Putamen (tissue), 1 donor: ENCODE data around the gene VWF.
"Not testable (repeated sequence)": the region's sequence is repeated elsewhere in the genome, so short reads cannot be mapped to it uniquely, and the experiment has no call there.

Experiments used
- DNase-seq: peaks from one replicate; pipeline ENCODE4 v3.0.0-alpha.2; 2016; ENCODE audit warnings: low spot score

Gene VWF

DNA sequence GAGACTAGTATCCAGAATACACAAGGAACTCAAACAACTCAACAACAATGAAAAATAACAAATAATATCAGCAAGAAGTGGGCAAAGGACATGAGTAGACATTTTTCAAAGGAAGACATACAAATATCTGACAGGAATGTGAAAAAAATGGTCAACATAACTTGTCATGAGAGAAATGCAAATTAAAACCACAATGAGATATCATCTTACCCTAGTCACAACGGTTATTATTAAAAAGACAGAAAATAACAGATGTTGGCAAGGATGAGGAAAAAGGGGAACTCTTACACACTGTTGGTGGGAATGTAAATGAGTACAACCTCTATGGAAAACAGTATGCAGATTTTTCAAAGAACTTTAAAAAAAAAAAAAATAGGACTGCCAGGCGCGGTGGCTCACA, 20.4 kb downstream of the VWF start:
- no peak for DNase-seq

DNA sequence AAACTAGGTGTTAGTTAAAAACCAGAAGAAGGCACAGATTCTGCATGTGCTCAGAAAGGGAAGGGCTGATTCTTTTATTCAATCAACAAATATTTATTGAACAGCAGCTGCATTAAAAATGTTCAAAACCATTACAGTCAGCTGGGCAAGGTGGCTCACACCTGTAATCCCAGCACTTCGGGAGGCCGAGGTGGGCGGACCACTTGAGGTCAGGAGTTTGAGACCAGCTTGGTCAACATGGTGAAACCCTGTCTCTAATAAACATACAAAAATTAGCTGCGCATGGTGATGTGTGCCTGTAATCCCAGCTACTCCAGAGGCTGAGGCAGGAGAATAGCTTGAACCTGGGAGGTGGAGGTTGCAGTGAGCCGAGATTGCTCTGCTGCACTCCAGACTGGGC, 22.4 kb downstream of the VWF start:
- DNase-seq = not testable (repeated sequence)

DNA sequence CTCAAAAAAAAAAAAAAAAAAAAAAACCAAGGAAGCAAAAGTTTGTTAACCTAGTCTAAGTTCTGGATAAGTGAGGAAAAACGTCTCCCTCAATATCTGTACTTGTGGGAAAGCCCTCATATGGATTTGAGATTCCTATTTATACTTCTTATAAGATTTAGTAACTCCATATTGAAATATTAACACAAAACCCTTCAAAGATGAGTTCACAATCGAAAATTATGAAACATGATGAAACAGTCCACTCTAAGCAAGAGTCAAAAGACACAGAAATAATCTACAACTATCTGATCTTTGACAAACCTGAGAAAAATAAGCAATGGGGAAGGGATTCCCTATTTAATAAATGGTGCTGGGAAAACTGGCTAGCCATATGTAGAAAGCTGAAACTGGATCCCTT, 25.2 kb downstream of the VWF start:
- DNase-seq = no peak

DNA sequence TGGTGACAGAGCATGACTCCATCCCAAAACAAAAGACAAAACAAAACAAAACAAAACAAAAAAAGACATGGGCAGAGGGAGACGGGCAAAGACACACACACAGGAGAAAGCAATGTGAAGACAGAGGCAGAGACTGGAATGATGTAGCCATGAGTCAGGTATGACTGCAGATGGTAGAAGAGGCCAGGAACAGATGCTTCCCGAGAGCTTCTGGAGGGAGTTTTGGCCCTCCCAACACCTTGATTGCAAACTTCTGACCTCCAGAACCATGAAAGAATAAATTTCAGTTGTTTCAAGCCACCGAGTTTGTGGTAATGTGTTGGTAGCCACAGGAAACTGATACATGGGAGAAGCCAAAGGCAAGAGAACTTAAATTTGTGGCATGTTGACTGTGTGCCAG, 27.1 kb downstream of the VWF start:
- no peak for DNase-seq

DNA sequence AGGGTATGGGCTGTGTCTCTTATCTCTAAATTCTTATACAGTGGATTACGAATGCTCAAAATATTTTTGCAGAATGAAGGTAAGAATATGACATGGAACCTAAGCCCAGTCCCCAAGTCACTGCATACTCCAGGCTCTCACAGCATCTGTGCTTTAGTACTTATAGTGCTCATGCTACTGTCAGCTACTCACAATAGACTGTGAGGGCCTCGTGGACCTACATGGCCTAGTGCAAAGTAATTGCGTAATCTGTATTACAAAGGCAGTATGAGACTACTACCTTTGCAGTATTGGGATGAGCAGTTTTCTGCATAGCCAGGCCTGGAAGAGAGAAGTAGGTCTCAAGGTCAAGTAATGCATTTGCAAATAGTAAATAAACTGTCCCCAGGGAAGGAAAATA, 27.9 kb downstream of the VWF start:
- no peak for DNase-seq

DNA sequence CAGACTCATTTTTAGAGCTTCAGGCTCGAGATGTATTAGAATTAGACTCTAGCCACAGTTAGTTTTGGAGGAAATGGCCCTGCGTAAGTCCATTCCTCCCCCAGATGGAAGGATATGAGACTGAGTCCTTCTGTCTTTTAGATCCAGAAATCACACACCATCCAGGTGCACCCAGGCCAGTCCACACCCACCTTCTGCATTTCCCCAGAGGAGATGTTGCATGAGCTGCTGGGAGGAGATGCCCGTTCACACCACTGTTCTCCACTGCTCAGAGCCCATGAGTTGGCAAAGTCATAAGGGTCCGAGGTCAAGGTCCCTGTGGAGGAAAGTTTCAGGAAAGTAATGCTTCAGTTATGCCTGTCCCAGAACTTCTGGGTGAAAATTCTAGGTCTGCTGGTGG, 29.2 kb downstream of the VWF start:
- DNase-seq = no peak

DNA sequence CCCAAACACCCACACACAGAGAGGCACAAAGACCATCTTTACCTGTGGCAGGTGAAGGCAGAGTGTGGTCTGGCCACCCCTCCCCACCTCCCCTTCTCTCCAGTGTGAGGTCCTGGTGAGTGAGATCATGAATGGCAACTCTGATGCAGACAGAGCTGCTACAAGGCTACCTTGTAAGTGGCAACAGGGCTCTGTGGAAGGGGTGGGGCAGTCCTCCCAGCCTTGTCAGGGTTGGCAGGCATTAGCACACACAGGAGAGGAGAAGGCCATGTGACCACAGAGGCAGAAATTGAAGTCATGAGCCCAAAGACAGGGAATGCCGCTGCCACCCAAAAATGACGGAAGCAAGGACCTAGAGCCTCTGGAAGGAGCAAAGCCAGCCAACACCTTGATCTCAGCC, 30.7 kb downstream of the VWF start:
- DNase-seq = no peak

DNA sequence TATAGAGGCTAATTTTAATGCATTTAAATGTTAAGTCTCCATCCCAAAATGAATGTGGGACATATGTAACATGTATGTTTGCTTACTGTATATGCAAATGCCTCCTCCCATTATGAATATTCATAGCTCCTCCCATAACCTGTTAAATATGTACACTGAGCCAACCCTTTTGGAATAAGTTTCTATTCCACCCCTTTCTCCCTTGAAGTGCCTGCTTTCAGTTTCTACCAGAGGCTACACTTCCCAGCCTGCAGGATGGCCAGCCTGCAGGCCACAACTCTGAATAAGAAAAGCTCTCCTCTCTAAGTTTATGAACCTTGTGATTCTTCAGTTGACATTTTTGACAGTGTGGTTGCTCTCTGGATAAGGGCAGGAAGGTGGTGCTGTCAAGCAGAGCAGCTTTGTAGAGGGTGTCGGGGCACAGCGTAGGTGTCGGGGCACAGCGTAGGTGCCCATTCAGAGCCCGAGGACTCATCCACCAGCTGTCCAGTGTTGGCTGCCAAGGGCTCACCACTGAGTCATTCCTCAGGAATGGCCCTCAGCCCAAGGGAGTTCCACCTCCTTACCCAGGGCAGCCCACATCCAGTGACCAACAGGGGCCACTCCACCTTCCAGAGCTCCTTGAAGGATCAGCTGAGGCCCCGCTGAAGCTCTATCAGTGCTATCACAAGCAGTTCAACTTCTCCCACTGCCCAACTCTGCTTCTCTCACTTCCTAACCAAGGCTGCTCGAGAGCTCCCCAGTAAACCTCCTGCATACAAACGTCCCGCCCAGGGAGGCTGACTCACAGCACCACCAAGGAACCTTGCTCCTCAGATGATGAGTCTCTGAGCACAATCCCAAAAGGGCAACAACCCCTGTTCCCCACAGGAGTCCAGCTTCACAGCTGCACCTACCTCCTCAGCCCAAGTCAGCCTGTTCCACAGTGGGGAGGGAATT, 31.4 kb downstream of the VWF start:
- no peak for DNase-seq

DNA sequence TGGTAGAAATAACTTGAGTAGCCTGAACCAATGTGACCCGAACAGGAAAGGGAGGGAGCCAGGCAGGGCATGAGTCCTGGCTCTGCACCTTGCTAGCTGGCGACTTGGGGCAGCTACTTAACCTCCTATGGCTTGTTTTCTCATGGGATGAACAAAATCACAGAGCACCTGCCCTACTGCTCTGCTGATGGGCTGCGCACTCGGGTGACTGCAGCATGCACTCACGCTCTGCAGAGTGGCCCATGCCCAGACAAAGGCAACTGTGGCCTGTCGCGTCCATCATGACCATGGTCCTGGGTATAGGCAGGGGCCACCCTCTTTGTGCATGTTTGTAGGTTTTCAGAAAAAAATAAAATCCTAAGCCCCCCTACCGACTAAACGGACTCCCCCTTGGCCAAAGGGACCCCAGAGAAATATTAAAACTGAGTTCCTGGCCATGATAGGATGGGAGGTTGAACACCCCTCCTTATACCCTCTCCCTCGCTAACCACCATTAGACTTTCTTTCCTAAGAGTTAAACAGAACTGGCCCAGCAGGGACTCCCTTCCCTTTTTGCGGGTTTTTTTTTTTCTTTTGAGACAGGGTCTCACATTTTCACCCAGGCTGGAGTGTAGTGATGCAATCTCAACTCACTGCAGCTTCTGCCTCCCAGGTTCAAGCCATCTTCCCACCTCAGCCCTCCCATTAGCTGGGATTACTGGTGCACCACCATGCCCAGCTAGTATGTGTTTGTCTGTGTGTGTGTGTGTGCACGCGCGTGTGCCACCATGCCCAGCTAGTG, 32.5 kb downstream of the VWF start:
- no peak for DNase-seq

DNA sequence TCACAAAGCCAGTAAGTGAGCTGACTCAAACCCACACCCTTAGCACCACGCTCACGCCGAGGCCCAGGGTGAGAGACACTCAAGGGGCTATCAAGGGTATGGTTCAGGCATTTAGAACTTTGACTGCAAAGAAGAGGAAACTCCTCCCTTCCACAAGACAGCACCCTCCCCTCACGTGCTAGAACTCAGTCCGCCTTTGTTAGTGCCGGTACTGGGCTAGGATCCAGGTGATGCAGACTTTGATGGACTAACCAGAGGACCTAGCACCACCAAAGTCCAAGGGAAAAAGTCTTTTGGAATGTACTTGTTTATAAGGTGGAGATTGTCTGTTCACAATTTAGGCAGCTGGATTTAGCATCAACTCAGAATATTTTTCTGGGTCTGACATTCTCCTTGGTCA, 33.7 kb downstream of the VWF start:
- no peak for DNase-seq

DNA sequence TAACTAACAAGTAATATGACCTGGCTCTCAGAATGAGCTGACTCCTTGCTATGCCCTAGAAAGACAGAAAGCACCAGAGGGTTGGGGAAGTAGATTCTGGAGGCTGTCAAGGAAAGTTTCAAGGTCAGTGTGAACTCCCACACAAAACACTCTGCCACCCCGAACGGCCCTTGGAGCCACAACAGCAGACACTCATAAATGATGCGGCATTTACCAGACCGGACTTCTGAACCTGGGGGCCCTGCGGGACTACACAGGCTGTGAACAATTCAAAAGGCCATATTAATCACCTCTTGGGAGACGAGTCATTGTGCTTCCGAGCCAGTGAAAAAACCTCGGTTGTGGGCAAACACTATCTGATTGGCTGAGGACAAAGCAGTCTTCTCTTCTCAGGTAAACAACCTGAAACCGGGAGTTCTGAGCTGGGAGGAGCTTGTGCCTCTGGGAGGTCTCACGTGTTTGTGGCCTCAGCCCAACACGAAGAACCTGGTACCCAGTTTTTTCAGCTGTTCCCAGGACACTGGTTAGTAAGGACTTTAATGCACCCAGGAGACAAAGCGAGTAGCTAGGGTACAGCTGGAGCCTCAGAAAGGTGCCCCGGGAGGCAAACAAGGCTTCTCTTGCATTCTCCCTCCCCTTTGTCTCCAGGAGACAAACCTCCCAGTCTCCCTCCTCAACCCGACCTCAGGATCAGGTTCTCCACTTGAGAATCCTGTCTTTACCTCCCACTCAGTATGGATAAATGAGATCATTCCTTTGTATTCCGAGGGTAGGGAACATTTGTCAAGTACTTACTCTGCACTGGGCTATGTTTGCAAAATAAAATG, 35.3 kb downstream of the VWF start:
- DNase-seq = no peak

DNA sequence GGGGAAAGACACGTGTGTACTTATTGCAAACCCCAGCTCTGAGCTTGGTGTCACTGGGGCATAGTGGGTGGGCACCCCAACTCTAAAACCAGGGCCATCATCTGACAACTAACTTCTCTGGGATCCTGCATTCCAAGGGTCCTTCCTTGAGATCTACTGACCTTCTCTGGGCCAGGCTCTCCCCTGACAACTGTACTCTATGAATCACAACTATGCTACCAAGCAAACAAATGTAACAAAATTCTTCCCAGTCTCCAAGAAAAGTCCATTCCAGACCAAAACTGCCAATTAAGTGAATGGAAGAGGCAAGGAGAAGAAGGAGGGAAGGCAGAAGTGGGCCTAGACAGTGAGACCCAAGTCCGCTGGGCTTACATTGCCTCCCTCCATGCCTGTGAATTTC, 38.2 kb downstream of the VWF start:
- no peak for DNase-seq

DNA sequence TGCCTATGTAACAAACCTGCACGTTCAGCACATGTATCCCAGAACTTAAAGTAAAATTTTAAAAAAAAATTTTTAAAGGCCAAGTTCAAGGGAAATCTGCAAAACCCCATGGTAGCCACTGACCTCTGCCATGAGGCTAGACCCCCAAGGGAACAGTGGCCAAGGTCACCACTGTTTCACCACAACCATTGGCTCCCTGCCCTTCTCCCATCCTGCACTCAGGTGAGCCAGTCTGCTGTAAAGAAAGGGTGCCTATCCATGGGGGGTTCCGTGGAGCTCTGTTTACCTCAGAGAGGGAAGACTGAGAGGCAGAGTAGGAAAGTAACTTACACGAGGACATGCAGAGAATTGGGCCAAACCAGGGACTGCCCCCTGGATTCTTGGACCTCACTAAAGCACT, 38.6 kb downstream of the VWF start:
- no peak for DNase-seq

DNA sequence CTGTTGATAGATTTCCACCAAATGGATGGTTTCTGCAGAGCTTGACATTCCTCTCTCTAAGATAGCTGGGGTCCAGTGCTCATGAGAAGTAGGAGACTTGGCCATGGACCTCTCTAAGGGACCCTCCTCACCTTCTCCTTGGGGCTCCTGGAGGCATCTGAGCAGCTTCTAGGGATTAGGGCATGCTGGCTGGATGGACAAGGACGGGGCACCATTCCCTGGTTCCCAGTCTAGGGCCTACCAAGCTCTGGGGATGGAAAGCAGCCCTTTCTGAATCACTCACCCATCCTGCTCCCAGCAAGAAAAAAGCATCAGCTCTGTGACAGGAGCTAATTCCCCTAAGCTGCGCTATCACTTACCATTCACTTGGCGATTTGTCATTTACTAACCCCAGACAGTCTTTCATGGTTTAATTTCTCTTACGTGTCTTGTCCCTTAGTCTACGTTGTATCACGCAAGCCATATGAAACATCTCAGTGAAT, 39.5 kb downstream of the VWF start:
- no peak for DNase-seq

DNA sequence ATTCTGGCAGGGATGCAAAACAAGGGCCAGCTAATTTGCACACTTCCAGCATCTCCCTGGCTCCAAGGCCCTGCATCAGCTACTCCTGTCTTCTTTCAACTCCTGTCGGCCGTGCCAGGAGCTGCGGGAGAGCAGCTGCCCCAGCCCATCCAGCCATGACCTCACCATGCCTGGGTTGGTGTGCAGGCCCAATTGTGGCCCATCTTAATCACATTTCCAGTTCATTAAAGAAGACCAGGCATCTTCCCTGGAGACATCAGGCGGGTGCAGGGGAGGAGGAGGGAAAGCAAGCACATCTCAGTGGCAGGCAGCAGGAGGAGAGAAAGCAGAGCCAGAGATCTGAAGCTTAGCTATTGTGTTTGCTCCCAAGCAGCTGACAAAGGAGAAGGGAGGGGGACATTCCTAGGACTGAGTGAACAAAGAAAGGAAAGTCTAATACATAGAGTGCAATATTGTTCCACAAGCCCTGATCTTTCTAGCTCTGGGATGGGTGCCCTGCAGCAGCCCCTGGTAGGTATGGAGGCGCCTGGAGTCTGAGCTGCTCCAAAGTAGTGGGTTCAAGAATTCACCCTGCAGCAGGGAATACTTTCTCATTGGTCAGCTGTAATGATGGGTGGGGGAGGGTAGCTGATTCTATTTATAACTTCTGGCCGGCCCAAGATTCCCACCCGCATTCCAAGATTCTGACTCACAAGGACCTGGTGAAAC, 40.1 kb downstream of the VWF start:
- no peak for DNase-seq

DNA sequence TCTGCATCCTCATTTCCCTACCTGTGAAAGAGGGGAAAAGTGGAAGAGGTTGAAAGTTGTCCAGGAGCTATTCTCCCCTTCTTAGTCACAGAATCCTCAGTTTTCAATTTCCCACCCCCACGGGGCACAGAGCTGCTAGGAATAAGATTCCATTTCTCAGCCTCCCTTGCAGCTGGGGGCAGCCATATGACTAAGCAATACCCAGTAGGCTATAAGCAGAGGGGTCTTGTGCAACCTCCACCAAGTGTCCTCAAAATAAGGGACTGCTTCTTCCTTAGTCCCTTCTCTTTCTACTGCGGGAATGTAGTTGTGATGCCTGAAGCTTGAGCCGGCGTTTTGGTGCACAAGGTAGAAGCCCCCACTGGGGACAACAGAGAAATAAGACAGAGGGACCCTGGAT, 40.9 kb downstream of the VWF start:
- no peak for DNase-seq

DNA sequence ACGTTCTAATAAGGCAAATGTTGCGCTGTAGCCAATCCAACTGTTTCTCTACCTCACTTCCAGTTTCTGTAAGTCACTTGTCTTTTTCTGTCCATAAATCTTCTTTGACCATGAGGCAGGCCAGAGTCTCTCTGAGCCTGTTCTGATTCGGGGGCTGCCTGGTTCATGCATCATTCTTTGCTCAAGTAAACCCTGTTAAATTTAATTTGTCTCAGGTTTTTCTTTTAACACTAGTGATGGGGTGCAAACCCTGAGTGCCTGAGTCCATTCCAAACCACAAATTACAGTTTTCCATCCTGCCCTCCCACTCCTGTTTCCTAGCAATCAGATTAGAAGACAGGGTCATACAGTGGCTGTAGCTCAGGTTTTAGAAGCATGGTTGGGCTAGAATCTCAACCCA, 41.9 kb downstream of the VWF start:
- no peak for DNase-seq

DNA sequence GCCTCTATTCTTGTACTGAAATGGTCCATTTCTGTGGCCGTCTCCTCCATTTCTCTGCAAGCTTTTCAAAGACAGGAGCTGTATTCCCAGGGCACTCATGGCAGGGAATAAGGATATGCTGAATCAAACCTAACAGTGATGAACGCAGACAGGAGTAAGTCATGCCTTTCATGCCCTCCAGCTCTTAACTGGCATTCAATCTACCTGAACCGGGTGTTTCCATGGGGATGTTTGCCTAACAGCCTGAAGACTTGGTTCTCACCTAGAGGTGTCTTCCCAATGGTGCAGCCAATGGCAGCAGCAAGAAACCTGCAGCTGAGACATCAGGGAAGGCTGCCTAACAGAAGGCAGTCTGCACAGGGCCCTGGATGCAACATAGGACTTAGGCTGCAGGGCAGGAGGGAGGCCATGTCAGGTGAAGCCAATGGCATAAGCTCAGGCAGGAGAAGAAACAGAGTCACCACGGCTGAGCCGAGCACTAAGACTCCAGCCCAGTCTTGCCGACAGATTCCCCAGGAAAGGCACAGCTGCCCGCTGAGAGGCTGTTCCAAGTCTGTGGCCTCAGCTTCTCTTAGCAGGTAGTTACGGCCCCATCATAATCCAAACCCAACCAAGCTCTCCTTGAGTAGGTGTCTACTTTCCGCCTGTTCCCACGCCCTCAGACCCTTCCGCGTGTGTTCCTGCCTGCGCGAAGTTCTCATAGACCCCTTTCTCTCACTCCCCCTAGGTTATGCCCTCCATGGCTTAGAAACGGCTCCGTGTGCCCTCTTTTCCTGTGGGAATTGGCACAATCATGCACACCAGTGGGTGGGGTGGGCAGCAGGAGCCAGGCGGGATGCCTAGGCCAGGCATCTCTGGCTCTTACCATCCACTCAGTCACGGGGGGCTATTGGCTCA, 44.1 kb downstream of the VWF start:
- no peak for DNase-seq

DNA sequence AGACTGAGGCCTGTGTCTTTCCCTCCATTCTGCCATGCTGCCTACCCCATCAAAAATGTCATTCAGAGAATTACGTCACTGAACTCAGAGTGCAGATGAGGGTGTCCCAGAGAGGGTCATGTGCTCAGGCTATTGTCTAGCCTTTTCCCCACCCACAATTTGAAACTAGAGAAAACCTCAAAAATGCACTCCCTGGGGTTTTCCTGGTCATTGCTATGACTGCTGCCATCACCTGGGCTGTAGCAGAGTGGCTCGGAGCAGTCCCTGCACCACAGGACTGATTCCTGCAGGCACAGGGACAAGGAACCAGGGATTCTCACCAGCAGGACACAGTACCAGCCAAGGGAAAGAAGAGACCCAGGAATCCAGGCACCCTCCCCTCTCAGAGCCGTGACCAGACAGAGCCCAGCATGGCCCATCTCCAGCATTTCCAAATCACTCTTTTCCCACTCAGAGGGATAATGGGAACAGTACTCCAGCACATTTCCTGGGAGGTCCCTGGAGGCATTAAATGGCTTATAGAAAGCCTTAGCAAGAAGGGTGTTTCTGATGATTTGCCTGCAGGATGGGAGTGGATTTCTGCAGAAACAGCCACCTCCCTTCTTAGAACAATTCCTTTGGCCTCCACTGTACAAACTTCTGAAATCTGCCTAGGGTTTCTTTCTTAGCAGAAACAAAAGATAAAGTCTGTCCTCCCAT, 45.9 kb downstream of the VWF start:
- DNase-seq = no peak

DNA sequence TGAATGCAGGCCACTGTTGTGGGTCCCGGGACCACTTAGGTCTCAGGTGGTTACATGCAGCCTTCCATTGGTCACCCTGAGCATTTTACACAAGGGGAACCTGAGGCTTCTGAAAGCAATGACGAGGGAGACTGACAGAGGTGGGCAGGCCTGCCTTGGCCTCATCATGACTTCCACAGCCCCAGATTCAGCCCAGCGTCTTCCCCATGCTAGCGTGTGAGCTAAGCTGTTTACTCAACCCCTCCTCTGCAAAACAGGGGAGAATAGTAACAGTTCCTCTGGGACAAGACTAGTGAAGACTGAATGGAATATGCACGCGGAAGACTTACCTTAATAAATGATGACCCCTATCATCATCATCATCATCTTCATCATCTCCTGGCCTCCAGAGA, 46.8 kb downstream of the VWF start:
- DNase-seq = no peak
